C4-2B (cell line): Measurements from ENCODE around the gene TM9SF4.

Source experiments
- CTCF ChIP-seq: fragments of 450-650 bp; conservative IDR thresholded peaks from 2 replicates; pipeline ENCODE4 v1.5.1; 2017; ENCODE audit warnings: mild to moderate bottlenecking
- ZFX ChIP-seq: fragments of 450-650 bp; IDR thresholded peaks from 2 replicates; pipeline ENCODE4 v1.6.1; 2017

- TF ChIP-seq CTCF (no peak), ZFX (no peak)
These were observed 3.3 kb downstream of the TM9SF4 start for GRCh38 chr20:32112841-32113240.
